ENCODE results near the gene UGCG.
A peak's percentile ranks its signal among the peaks of the same experiment; 100 is the strongest.
"Not testable (repeated sequence)": the region's sequence is repeated elsewhere in the genome, so short reads cannot be mapped to it uniquely, and the experiment has no call there.

The UGCG gene

GRCh38 chr9:111890867-111891266, 5.7 kb upstream of the UGCG start:
- not testable (repeated sequence) for DNase-seq (ENCODE audit: low spot score)

GRCh38 chr9:111891910-111892499, 4.6 kb upstream of the UGCG start:
- peak; percentile 83 for DNase-seq (ENCODE audit: low spot score)

- DNase-seq (ENCODE audit: low spot score) = no peak
These were observed 457 bp downstream of the UGCG start for GRCh38 chr9:111896942-111897600.

GRCh38 chr9:111897601-111898137, 1.1 kb downstream of the UGCG start:
- no peak for DNase-seq (ENCODE audit: low spot score)

DNA sequence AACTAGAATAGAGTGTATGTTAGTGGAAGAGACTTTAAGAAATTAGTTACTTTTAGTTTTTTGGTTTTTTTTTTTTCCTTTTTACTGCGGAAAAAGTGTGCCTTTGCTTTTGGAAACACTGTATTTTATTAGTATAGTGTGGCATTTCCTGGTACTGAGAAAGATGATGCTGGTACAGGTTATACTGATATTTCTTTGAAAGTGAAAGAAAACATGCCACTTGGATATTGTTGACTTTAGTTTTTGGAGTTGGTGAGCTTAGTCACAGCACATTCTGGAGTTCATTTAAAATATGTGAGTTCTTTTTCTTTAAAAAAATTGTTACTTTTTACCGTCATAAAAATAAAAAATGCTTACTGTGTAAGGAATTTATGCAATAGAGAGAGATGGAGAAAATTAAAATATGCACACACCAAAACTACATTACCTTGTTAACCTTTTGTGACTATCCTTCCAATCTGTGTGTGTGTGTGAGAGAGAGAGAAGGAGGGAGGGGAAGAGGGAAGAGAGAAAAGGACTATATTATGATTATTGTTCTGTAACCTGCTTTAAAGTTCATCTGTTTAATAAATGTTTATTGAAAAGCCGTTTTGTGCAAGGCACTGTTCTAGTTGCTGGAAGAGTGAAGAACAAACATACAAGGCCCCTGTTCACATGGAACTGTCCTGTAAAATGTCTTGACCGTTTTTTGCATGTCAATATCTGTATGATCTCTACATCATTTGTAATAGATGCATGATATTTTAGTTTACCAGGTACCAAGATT, 1.9 kb downstream of the UGCG start:
- DNase-seq (ENCODE audit: low spot score) = no peak

- no peak for DNase-seq (ENCODE audit: low spot score)
These were observed 3.7 kb downstream of the UGCG start for GRCh38 chr9:111900151-111900857.

DNA sequence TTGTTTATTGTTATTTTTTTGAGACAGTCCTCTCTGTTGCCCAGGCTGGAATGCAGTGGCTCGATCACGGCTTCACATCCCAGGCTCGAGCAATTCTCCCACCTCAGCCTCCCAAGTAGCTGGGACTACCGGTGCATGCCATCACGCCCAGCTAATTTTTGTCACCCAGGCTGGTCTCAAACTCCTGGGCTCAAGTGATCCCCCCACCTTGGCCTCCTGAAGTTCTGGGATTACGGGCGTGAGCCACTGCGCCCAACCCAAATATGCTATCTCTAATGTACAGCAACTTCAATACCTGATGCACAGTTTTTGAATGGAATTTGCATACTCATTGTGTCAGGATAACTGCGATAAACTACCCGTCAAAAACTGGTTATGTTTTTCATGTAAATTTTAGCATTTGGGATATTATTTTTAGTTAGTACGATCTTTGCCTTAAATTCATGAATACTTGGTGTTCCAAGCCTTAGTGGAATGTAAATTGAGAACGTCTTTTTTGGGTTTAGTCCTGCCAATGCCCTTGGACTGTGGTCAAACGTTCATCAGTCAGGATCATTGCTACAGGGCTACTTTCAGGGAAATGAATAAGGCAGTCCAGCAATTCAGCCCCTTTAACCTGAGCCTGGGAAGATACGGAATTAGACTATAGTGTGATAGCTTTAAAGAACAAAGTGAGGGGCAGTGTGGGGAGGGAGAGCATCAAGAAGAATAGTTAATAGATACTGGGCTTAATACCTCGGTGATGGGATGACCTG, 4.4 kb downstream of the UGCG start:
- DNase-seq (ENCODE audit: low spot score) = no peak

- DNase-seq (ENCODE audit: low spot score) = peak; percentile 41
These were observed 6.0 kb downstream of the UGCG start for GRCh38 chr9:111902391-111903139.

- DNase-seq (ENCODE audit: low spot score) = not testable (repeated sequence)
These were observed 6.9 kb downstream of the UGCG start for GRCh38 chr9:111903535-111903934.

DNA sequence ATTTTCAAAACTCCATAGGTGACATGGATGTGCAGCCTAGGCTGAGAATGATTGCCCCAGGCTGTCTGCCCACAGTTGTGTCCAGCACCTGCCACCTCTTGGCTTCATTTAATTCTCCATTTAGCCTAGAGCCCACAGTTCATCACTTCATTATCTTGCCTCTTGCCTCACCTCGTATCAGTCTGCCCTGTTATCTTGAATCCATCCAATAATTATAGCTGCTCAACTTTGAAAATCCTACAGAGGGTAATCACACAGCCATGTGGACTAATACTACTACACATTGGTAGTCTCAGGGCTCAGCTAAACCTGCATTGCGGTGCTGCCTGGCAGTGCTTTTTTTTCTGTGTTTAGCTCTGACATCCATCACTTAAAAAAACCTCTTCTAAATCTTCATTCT, 7.4 kb downstream of the UGCG start:
- DNase-seq (ENCODE audit: low spot score) = no peak

DNA sequence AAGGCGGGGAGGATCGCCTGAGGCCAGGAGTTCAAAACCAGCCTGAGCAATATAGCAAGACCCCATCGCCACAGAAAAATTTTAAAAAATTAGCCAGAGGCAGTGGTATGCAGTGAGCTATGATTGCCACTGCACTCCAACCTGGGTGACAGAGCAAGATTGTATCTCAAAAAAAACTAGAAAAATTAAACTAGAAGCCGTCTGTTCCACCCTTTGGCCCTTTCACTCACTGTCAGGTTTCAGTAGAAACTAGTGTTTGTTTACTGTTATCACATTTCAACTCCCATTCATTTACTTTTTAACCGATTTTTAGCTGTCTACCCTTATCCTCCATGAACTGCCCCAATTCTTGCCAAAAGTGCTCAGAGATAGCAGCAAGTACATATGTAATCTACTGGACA, 8.3 kb downstream of the UGCG start:
- no peak for DNase-seq (ENCODE audit: low spot score)

DNA sequence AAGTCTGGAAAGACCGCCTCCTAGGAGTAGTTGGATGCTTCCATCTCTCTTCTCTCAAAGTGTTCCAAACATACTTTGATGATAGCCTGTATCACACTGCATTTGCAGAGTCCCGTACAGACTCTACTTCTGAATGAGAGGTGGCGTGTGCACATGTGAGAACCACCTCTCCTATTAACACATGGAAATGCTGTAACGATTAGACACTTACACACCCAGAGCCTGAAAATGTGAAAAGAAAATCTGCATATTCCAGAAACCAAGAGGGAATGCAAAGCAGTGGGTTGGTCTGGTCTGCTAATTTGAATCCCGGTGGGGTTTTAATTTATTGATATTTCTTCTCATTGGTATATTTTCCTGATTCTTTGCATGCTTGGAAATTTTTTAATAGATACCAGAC, 10.5 kb downstream of the UGCG start:
- DNase-seq (ENCODE audit: low spot score) = no peak

GRCh38 chr9:111909444-111909843, 12.8 kb downstream of the UGCG start:
- no peak for DNase-seq (ENCODE audit: low spot score)

- DNase-seq (ENCODE audit: low spot score) = no peak
These were observed 13.8 kb downstream of the UGCG start for GRCh38 chr9:111910428-111910827.

DNA sequence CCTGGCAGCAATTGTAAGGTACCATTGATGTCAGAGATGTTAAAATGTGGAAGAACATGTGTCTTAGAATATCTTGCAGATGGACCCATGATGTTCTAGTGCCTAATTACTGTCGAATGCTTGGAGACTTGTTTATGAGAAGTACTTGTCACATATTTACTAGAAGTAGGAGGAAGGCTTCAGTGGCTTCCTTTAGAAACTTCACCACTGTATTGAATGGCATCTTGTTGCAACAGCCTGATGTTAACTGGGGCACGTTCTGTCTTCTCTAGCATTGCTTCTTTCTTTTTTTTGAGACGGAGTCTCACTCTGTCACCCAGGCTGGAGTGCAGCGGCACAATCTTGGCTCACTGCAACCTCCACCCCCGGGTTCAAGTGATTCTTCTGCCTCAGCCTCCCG, 16.5 kb downstream of the UGCG start:
- DNase-seq (ENCODE audit: low spot score) = no peak

- no peak for DNase-seq (ENCODE audit: low spot score)
These were observed 18.3 kb downstream of the UGCG start for GRCh38 chr9:111914749-111915424.

DNA sequence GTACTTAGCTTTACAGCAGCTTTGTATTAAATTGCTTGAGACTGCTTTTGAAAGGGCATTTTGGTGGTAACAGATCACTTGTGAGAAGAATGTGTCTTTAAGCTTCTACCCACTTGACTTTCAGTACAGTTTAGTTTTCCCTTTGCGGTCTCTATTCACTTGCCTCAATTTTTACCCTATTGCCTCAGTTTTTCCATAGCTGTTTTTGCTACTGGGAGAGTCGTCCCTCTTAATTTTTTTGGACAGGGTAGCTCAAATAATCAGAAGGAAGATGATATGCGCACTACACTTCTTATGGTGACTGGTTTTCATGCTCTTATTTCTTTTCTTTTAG, 18.8 kb downstream of the UGCG start:
- no peak for DNase-seq (ENCODE audit: low spot score)

GRCh38 chr9:111916234-111916645, 19.6 kb downstream of the UGCG start:
- DNase-seq (ENCODE audit: low spot score) = no peak

- DNase-seq (ENCODE audit: low spot score) = no peak
These were observed 20.6 kb downstream of the UGCG start for GRCh38 chr9:111917201-111917600.

DNA sequence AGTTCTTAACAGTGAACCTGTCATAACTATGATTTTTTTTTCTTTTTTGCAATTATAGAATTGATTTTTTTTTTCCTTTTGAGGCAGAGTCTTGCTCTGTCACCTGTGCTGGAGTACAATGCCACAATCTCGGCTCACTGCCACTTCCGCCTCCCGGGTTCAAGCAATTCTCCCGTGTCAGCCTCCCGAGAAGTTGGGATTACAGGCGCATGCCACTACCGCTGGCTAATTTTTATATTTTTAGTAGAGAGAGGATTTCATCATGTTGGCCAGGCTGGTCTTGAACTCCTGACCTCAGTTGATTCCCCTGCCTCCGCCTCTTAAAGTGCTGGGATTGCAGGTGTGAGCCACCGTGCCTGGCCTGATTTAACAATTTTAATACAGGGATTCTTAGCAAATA, 21.4 kb downstream of the UGCG start:
- no peak for DNase-seq (ENCODE audit: low spot score)

- no peak for DNase-seq (ENCODE audit: low spot score)
These were observed 23.3 kb downstream of the UGCG start for GRCh38 chr9:111919875-111920274.

Measured in LoVo (cell line).